Suprapubic skin (tissue), 4 donors: Measurements from ENCODE around the gene RNF215. TPM values are rescaled to one million over a fixed set of nuclear protein-coding genes. Genes with fewer than 3 reads are reported as not detected.

ENCODE experiments used
- DNase-seq, 2 donors: peaks; one replicate each; pipeline ENCODE4 v3.0.0-alpha.2; 2019; ENCODE audit warnings: low spot score in 2 of 2
- H3K27ac ChIP-seq: fragments of 200-600 bp; sonication (generic); one replicate; pipeline ENCODE4 v1.5.1; 2019
- H3K27me3 ChIP-seq: fragments of 200-600 bp; sonication (generic); one replicate; pipeline ENCODE4 v1.5.1; 2019
- H3K36me3 ChIP-seq: fragments of 200-600 bp; sonication (generic); one replicate; pipeline ENCODE4 v1.5.1; 2019
- H3K4me1 ChIP-seq: fragments of 200-600 bp; sonication (generic); one replicate; pipeline ENCODE4 v1.5.1; 2019
- H3K4me3 ChIP-seq: fragments of 200-600 bp; sonication (generic); one replicate; pipeline ENCODE4 v1.5.1; 2019; ENCODE audit warnings: mild to moderate bottlenecking
- H3K9me3 ChIP-seq: fragments of 200-600 bp; sonication (generic); one replicate; pipeline ENCODE4 v1.5.1; 2019
- CTCF ChIP-seq, 2 donors: fragments of 200-600 bp in 1 of 2; fragments of 450-650 bp in 1 of 2; sonication (generic) in 1 of 2; IDR thresholded peaks; one replicate each; pipeline ENCODE4 v1.5.1; 2016 to 2019; ENCODE audit warnings: antibody characterized with exemption in 2 of 2, mild to moderate bottlenecking in 1 of 2, moderate library complexity in 1 of 2
- EP300 ChIP-seq: sonication (generic); formaldehyde crosslinking; IDR thresholded peaks from one replicate; pipeline ENCODE4 v1.6.1; 2017; ENCODE audit warnings: antibody characterized with exemption
- POLR2A ChIP-seq, 2 donors: fragments of 450-650 bp; IDR thresholded peaks; one replicate each; pipeline ENCODE4 v1.6.1; 2017; ENCODE audit warnings: antibody characterized with exemption in 2 of 2, mild to moderate bottlenecking in 2 of 2, moderate library complexity in 2 of 2
- POLR2AphosphoS5 ChIP-seq, 3 donors: sonication (generic); formaldehyde crosslinking; IDR thresholded peaks; one replicate each; pipeline ENCODE4 v1.6.1; 2017; ENCODE audit warnings: antibody characterized with exemption in 3 of 3
- WGBS: methylation state at CpG from one replicate; pipeline ENCODE4 v1.1.5; 2018; 5-methylcytosine and 5-hydroxymethylcytosine counted together
- total RNA-seq, 4 donors: library from RNA; depleted of rRNA; stranded (reverse); fragments of >200 nt; gene quantifications; one replicate each; pipeline ENCODE4 v1.1.0, GENCODE V29; 2016

RNF215 gene
- total RNA-seq, 4 donors from 2014 or later: 6.3 to 15.5 (median 10.2) TPM

GRCh38 chr22:30375312-30375849, 11.8 kb downstream of the RNF215 start:
- H3K27ac ChIP-seq: no peak overlapping the region
- TF ChIP-seq EP300: no peak
- TF ChIP-seq CTCF (IDR thresholded peaks at IDR 0.05): no peak
- H3K4me1 ChIP-seq: no peaks in the 10 kb centered on the region
- H3K4me3 ChIP-seq: no peak overlapping the region
- DNase-seq: no peak
- 92% methylated on average over 11 of the region's 13 CpGs for WGBS
- H3K36me3 ChIP-seq: peaks cover 27% of the 10 kb centered on the region
- no peaks in the 10 kb centered on the region for H3K27me3 ChIP-seq
- no peaks in the 10 kb centered on the region for H3K9me3 ChIP-seq

GRCh38 chr22:30373331-30374325, 13.6 kb downstream of the RNF215 start:
- Histone ChIP-seq H3K9me3 (no peaks in the 10 kb centered on the region), H3K4me3 (no peak overlapping the region), H3K36me3 (peaks cover 16% of the 10 kb centered on the region), H3K27ac (no peak overlapping the region), H3K27me3 (no peaks in the 10 kb centered on the region), H3K4me1 (no peaks in the 10 kb centered on the region)
- TF ChIP-seq CTCF (IDR thresholded peaks at IDR 0.05) (no peak), EP300 (no peak), POLR2A (IDR thresholded peaks at IDR 0.05) (no peak), POLR2AphosphoS5 (IDR thresholded peaks at IDR 0.05) (no peak)
- 91% methylated on average over 21 of the region's 33 CpGs for WGBS
- DNase-seq: no peak

DNA sequence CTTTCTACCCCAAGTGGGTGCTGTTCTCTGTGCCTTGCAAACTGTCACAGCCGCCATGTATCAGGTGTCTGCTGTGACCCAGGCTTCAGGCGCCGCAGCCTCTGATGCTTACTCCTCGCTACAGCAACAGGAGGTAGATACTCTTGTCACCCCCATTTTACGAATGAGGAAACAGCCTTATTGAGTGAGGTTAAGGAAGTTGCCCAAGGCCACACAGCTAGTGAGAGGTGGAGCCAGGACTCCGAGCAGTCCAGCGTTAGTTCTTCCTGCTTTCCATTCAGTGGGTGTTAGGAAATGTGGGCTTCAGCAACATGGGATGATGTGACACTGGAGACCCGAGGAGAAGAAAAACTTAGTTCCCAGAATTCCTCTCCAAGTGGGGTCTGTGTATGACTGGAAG, 14.3 kb downstream of the RNF215 start:
- Histone ChIP-seq H3K4me3 (no peak overlapping the region), H3K4me1 (no peaks in the 10 kb centered on the region), H3K9me3 (no peaks in the 10 kb centered on the region), H3K27ac (no peak overlapping the region), H3K27me3 (no peaks in the 10 kb centered on the region), H3K36me3 (peaks cover 14% of the 10 kb centered on the region)
- DNase-seq: no peak
- TF ChIP-seq CTCF (IDR thresholded peaks at IDR 0.05) (no peak), POLR2AphosphoS5 (IDR thresholded peaks at IDR 0.05) (no peak), EP300 (no peak), POLR2A (IDR thresholded peaks at IDR 0.05) (no peak)
- WGBS: 76% methylated on average over 7 of the region's 8 CpGs

DNA sequence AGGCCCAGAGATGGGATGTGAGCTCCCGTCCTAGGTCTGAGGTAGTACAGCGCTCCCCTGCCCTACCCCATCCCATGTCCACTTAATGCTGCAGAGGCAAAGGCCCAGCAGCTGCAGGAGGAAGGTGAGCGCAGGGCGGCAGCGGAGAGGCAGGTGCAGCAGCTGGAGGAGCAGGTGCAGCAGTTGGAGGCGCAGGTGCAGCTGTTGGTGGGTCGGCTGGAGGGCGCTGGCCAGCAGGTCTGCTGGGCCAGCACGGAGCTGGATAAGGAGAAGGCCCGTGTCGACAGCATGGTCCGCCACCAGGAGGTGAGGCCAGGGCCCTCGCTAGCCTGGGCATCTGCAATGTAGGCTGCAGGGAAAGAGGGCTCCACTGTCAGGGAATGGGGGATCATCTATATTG, 15.2 kb downstream of the RNF215 start:
- TF ChIP-seq POLR2AphosphoS5 (IDR thresholded peaks at IDR 0.05) (no peak), POLR2A (IDR thresholded peaks at IDR 0.05) (no peak), EP300 (no peak), CTCF (IDR thresholded peaks at IDR 0.05) (no peak)
- no peaks in the 10 kb centered on the region for H3K4me1 ChIP-seq
- no peak overlapping the region for H3K4me3 ChIP-seq
- no peak for DNase-seq
- H3K36me3 ChIP-seq: peaks cover 5% of the 10 kb centered on the region
- H3K9me3 ChIP-seq: no peaks in the 10 kb centered on the region
- H3K27ac ChIP-seq: no peak overlapping the region
- WGBS: 74% methylated on average over 11 of the region's 13 CpGs
- no peaks in the 10 kb centered on the region for H3K27me3 ChIP-seq

- no peak for DNase-seq
- Histone ChIP-seq H3K4me3 (no peak overlapping the region), H3K9me3 (no peaks in the 10 kb centered on the region), H3K27ac (no peak overlapping the region), H3K4me1 (no peaks in the 10 kb centered on the region), H3K27me3 (no peaks in the 10 kb centered on the region), H3K36me3 (no peaks in the 10 kb centered on the region)
- TF ChIP-seq POLR2A (IDR thresholded peaks at IDR 0.05) (no peak), POLR2AphosphoS5 (IDR thresholded peaks at IDR 0.05) (no peak), CTCF (IDR thresholded peaks at IDR 0.05) (no peak), EP300 (no peak)
- WGBS: 84% methylated on average over 5 of the region's 9 CpGs
Observed at GRCh38 chr22:30371321-30371720, 15.9 kb downstream of the RNF215 start.
